Mesendoderm (in vitro differentiated cells): ENCODE data around the gene ACP2.
"Not testable (repeated sequence)": the region's sequence is repeated elsewhere in the genome, so short reads cannot be mapped to it uniquely, and the experiment has no call there.

Experiments
- DNase-seq: peaks from one replicate; pipeline ENCODE4 v3.0.0; 2013
- H2AK5ac ChIP-seq: 2 replicates; pipeline ENCODE4 v1.6.1; 2013; ENCODE audit warnings: low read length, inconsistent platforms
- H2BK120ac ChIP-seq: 2 replicates; pipeline ENCODE4 v1.6.1; 2013; ENCODE audit warnings: low read depth, mild to moderate bottlenecking, low read length, moderate library complexity, mixed read lengths
- H2BK15ac ChIP-seq: replicated peaks from 2 replicates; pipeline ENCODE4 v1.6.1; 2013; ENCODE audit warnings: low read depth, mild to moderate bottlenecking, moderate library complexity
- H2BK5ac ChIP-seq: 2 replicates; pipeline ENCODE4 v1.6.1; 2013; ENCODE audit warnings: low read length, inconsistent platforms
- H3K18ac ChIP-seq: 2 replicates; pipeline ENCODE4 v1.6.1; 2013; ENCODE audit warnings: mild to moderate bottlenecking, low read length, mixed read lengths
- H3K23ac ChIP-seq: one replicate; pipeline ENCODE4 v1.6.1; 2013; ENCODE audit warnings: low read length
- H3K27ac ChIP-seq: 2 replicates; pipeline ENCODE4 v1.5.1; 2013; ENCODE audit warnings: low read depth, mild to moderate bottlenecking, inconsistent platforms, low read length, moderate library complexity
- H3K27me3 ChIP-seq: 2 replicates; pipeline ENCODE4 v1.6.1; 2013; ENCODE audit warnings: low read length, control low read depth, mild to moderate bottlenecking, inconsistent platforms; ENCODE audit not compliant: insufficient read depth, poor library complexity
- H3K36me3 ChIP-seq: 2 replicates; pipeline ENCODE4 v1.6.1; 2013; ENCODE audit warnings: low read length, inconsistent platforms; ENCODE audit not compliant: control insufficient read depth, insufficient read depth
- H3K4ac ChIP-seq: one replicate; pipeline ENCODE4 v1.6.1; 2013; ENCODE audit warnings: low read depth, mild to moderate bottlenecking, low read length, moderate library complexity
- H3K4me1 ChIP-seq: 2 replicates; pipeline ENCODE4 v1.6.1; 2013; ENCODE audit warnings: low read depth, low read length, inconsistent platforms; ENCODE audit not compliant: control insufficient read depth
- H3K4me2 ChIP-seq: 2 replicates; pipeline ENCODE4 v1.6.1; 2013; ENCODE audit warnings: low read length
- H3K4me3 ChIP-seq: 2 replicates; pipeline ENCODE4 v1.5.1; 2013; ENCODE audit warnings: mild to moderate bottlenecking, low read length
- H3K56ac ChIP-seq: one replicate; pipeline ENCODE4 v1.6.1; 2013; ENCODE audit warnings: low read length
- H3K79me1 ChIP-seq: 2 replicates; pipeline ENCODE4 v1.6.1; 2013; ENCODE audit warnings: low read length, inconsistent platforms
- H3K79me2 ChIP-seq: 2 replicates; pipeline ENCODE4 v1.6.1; 2013; ENCODE audit warnings: mild to moderate bottlenecking, low read length; ENCODE audit not compliant: control insufficient read depth, insufficient read depth
- H3K9ac ChIP-seq: 2 replicates; pipeline ENCODE4 v1.6.1; 2013; ENCODE audit warnings: low read length, inconsistent platforms
- H4K5ac ChIP-seq: one replicate; pipeline ENCODE4 v1.6.1; 2013; ENCODE audit warnings: low read length
- H4K8ac ChIP-seq: one replicate; pipeline ENCODE4 v1.6.1; 2013; ENCODE audit warnings: low read depth, mild to moderate bottlenecking, control low read depth, low read length, moderate library complexity
- WGBS: extraction: QIAGEN DNeasy Blood & Tissue Kit; methylation state at CpG from one replicate; pipeline ENCODE4 v1.1.7; 2013; ENCODE audit warnings: low lambda C conversion rate, missing lambda C conversion rate; ENCODE audit not compliant: insufficient coverage; ENCODE audit errors: extremely low coverage; 5-methylcytosine and 5-hydroxymethylcytosine counted together

ACP2 gene

DNA sequence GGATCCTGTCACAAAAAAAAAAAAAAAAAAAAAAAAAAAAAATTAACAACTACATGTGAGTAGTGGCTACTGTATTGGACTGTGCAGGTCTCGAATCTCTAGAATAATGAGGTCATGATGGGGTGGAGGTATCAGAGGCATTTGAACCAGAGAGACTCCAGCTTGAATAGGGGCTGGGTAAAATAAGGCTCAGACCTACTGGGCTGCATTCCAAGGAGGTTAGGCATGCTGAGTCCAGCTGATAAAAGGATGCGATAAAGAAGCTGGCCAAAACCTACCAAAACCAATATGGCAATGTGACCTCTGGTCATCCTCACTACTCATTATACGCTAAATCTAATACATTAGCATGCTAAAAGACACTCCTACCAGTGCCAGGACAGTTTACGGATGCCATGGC lies 56.5 kb downstream of the ACP2 start:
- peak; percentile 59 for DNase-seq
- no peak overlapping the region for H3K18ac ChIP-seq
- no peaks in the 10 kb centered on the region for H3K79me1 ChIP-seq
- no peak overlapping the region for H3K23ac ChIP-seq
- H3K27ac ChIP-seq: no peak overlapping the region
- H2AK5ac ChIP-seq: no peak overlapping the region
- H3K36me3 ChIP-seq: no peaks in the 10 kb centered on the region
- H3K4me3 ChIP-seq: no peak overlapping the region
- H3K4me2 ChIP-seq: no peak overlapping the region
- H3K56ac ChIP-seq: no peak overlapping the region
- H3K4me1 ChIP-seq: no peaks in the 10 kb centered on the region
- no peak overlapping the region for H3K4ac ChIP-seq
- H2BK15ac ChIP-seq: no peak overlapping the region
- H3K79me2 ChIP-seq: no peaks in the 10 kb centered on the region
- H2BK5ac ChIP-seq: no peak overlapping the region
- H4K5ac ChIP-seq: no peak overlapping the region
- no peak overlapping the region for H4K8ac ChIP-seq
- no peak overlapping the region for H3K9ac ChIP-seq
- H2BK120ac ChIP-seq: no peak overlapping the region
- WGBS: no CpG with 5 or more reads among the region's 4 CpGs
- H3K27me3 ChIP-seq: peaks cover 3% of the 10 kb centered on the region

DNA sequence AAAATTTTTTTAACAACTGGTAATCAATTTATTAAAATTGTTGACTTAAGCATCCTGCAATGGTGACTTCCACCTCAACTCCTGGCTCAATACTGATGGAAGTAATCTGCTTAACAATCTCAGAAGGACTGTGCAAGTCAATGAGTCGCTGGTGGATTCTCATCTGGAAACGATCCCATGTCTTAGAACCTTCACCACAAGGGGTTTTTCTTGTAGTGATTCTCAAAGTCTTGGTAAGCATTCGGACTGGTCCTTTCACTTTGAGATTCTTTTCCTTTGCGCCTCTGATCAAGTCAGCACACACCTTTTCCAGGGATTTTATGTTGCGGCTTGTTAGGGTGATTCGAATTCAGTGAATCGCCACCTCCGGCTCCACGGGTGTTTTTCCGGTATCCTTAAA lies 57.5 kb downstream of the ACP2 start:
- H3K79me2 ChIP-seq, H3K56ac ChIP-seq, H3K4me2 ChIP-seq, H3K4ac ChIP-seq, DNase-seq, H3K18ac ChIP-seq, H4K5ac ChIP-seq, H2BK120ac ChIP-seq, H3K9ac ChIP-seq, H2BK15ac ChIP-seq, H3K36me3 ChIP-seq, H3K27me3 ChIP-seq, H3K4me1 ChIP-seq, H3K23ac ChIP-seq, H3K79me1 ChIP-seq, H2BK5ac ChIP-seq, H4K8ac ChIP-seq, H3K27ac ChIP-seq, H3K4me3 ChIP-seq, H2AK5ac ChIP-seq: not testable (repeated sequence)
- WGBS: no CpG with 5 or more reads among the region's 10 CpGs
